ENCODE measurements around the gene PHOX2B.
"Not testable (repeated sequence)": the region's sequence is repeated elsewhere in the genome, so short reads cannot be mapped to it uniquely, and the experiment has no call there.

Gene PHOX2B

GRCh38 chr4:41747230-41748055 lies 1.1 kb downstream of the PHOX2B start:
- DNase-seq: no peak

- DNase-seq: no peak
Measured at GRCh38 chr4:41746440-41747229, 1.9 kb downstream of the PHOX2B start.

- no peak for DNase-seq
Measured at GRCh38 chr4:41746025-41746439, 2.5 kb downstream of the PHOX2B start.

GRCh38 chr4:41745292-41746024 lies 3.1 kb downstream of the PHOX2B start:
- no peak for DNase-seq

GRCh38 chr4:41744572-41745291 lies 3.8 kb downstream of the PHOX2B start:
- no peak for DNase-seq

GRCh38 chr4:41741354-41741753 lies 7.2 kb downstream of the PHOX2B start:
- no peak for DNase-seq

- not testable (repeated sequence) for DNase-seq
Measured at GRCh38 chr4:41737491-41737890, 11.0 kb downstream of the PHOX2B start.

- DNase-seq: no peak
Measured at GRCh38 chr4:41734371-41734770, 14.2 kb downstream of the PHOX2B start.

GRCh38 chr4:41731569-41732126 lies 16.9 kb downstream of the PHOX2B start:
- DNase-seq: no peak

GRCh38 chr4:41728573-41728913 lies 20.0 kb downstream of the PHOX2B start:
- no peak for DNase-seq

- DNase-seq: no peak
Measured at GRCh38 chr4:41727861-41728572, 20.5 kb downstream of the PHOX2B start.

- DNase-seq: no peak
Measured at GRCh38 chr4:41725254-41725653, 23.3 kb downstream of the PHOX2B start.

- DNase-seq: no peak
Measured at GRCh38 chr4:41723286-41723685, 25.2 kb downstream of the PHOX2B start.

GRCh38 chr4:41722181-41722580 lies 26.3 kb downstream of the PHOX2B start:
- DNase-seq: no peak

- DNase-seq: no peak
Measured at GRCh38 chr4:41719417-41719816, 29.1 kb downstream of the PHOX2B start.

GRCh38 chr4:41718907-41719306 lies 29.6 kb downstream of the PHOX2B start:
- DNase-seq: no peak

GRCh38 chr4:41715155-41715554 lies 33.4 kb downstream of the PHOX2B start:
- no peak for DNase-seq

- DNase-seq: no peak
Measured at GRCh38 chr4:41714364-41715000, 34.0 kb downstream of the PHOX2B start.

GRCh38 chr4:41713768-41714167 lies 34.8 kb downstream of the PHOX2B start:
- no peak for DNase-seq

GRCh38 chr4:41712425-41712824 lies 36.1 kb downstream of the PHOX2B start:
- no peak for DNase-seq

GRCh38 chr4:41711654-41712053 lies 36.9 kb downstream of the PHOX2B start:
- DNase-seq: not testable (repeated sequence)
